DOHH2 (cell line): ENCODE results near the gene PTGFRN.

Source experiments
- H3F3A ChIP-seq: fragments of 200-600 bp; sonication (generic), shearing (Covaris generic); 2 replicates; pipeline ENCODE4 v1.6.0; 2016; ENCODE audit warnings: antibody characterized with exemption, mild to moderate bottlenecking; ENCODE audit not compliant: control insufficient read depth, insufficient read depth
- H3K27ac ChIP-seq: fragments of 200-600 bp; sonication (generic); 2 replicates; pipeline ENCODE4 v1.5.1; 2014; ENCODE audit warnings: low read depth, mild to moderate bottlenecking, low read length, moderate library complexity
- H3K27me3 ChIP-seq: fragments of 200-600 bp; sonication (generic); 2 replicates; pipeline ENCODE4 v1.6.1; 2014; ENCODE audit warnings: mild to moderate bottlenecking, low read length, mixed read lengths; ENCODE audit not compliant: control insufficient read depth
- H3K36me3 ChIP-seq: fragments of 200-600 bp; sonication (generic); 2 replicates; pipeline ENCODE4 v1.6.1; 2014; ENCODE audit warnings: mild to moderate bottlenecking, low read length, moderate library complexity, mixed read lengths; ENCODE audit not compliant: control insufficient read depth
- H3K4me1 ChIP-seq: fragments of 200-600 bp; sonication (generic); 2 replicates; pipeline ENCODE4 v1.6.1; 2014; ENCODE audit warnings: mild to moderate bottlenecking, low read length, mixed read lengths; ENCODE audit not compliant: control insufficient read depth
- H3K4me2 ChIP-seq: fragments of 200-600 bp; sonication (generic); 2 replicates; pipeline ENCODE4 v1.6.0; 2014; ENCODE audit warnings: mild to moderate bottlenecking, low read length, moderate library complexity
- H3K4me3 ChIP-seq: fragments of 200-600 bp; sonication (generic); 2 replicates; pipeline ENCODE4 v1.5.1; 2014; ENCODE audit warnings: mild to moderate bottlenecking, low read length, mixed read lengths
- H3K79me2 ChIP-seq: fragments of 200-600 bp; sonication (generic); 2 replicates; pipeline ENCODE4 v1.6.1; 2014; ENCODE audit warnings: mild to moderate bottlenecking, low read length, mixed read lengths; ENCODE audit not compliant: control insufficient read depth
- H3K9me2 ChIP-seq: fragments of 200-600 bp; sonication (generic); replicated peaks from 2 replicates; pipeline ENCODE4 v1.6.1; 2014; ENCODE audit warnings: mild to moderate bottlenecking, low read length, mixed read lengths; ENCODE audit not compliant: control insufficient read depth
- H3K9me3 ChIP-seq: fragments of 200-600 bp; sonication (generic); 2 replicates; pipeline ENCODE4 v1.6.1; 2014; ENCODE audit warnings: antibody characterized with exemption, low read length, mixed read lengths; ENCODE audit not compliant: control insufficient read depth, insufficient read depth
- H4K20me1 ChIP-seq: fragments of 200-600 bp; sonication (generic); 2 replicates; pipeline ENCODE4 v1.6.0; 2014; ENCODE audit warnings: low read depth, mild to moderate bottlenecking, antibody characterized with exemption, low read length, moderate library complexity; ENCODE audit not compliant: control insufficient read depth, insufficient read depth
- CTCF ChIP-seq: fragments of 200-600 bp; sonication (generic); IDR thresholded peaks from one replicate; pipeline ENCODE4 v1.5.1; 2014; ENCODE audit warnings: antibody characterized with exemption, mild to moderate bottlenecking, low read depth, low read length; ENCODE audit not compliant: poor library complexity, severe bottlenecking
- EZH2phosphoT487 ChIP-seq: fragments of 200-600 bp; sonication (generic); IDR thresholded peaks from 2 replicates; pipeline ENCODE4 v1.6.1; 2017; ENCODE audit warnings: borderline replicate concordance, mild to moderate bottlenecking, antibody characterized with exemption, low read length, moderate library complexity, mixed read lengths

Gene PTGFRN

GRCh38 chr1:116952738-116953275 lies 43.1 kb downstream of the PTGFRN start:
- no peaks in the 10 kb centered on the region for H3K9me2 ChIP-seq
- TF ChIP-seq CTCF, result no peak
- no peak for TF ChIP-seq EZH2phosphoT487
- no peaks in the 10 kb centered on the region for H3F3A ChIP-seq
- H3K4me3 ChIP-seq, result no peak overlapping the region
- H3K4me1 ChIP-seq, result no peaks in the 10 kb centered on the region
- no peaks in the 10 kb centered on the region for H3K36me3 ChIP-seq
- no peaks in the 10 kb centered on the region for H3K79me2 ChIP-seq
- H3K27ac ChIP-seq, result no peak overlapping the region
- H3K9me3 ChIP-seq, result no peaks in the 10 kb centered on the region
- H4K20me1 ChIP-seq, result no peaks in the 10 kb centered on the region
- no peak overlapping the region for H3K4me2 ChIP-seq
- no peaks in the 10 kb centered on the region for H3K27me3 ChIP-seq

GRCh38 chr1:116954440-116954839 lies 44.7 kb downstream of the PTGFRN start:
- Histone ChIP-seq H3K79me2 (no peaks in the 10 kb centered on the region), H3K4me2 (no peak overlapping the region), H3K27me3 (0 out of 2 replicates have a peak, but pooled peaks cover 3% of the 10 kb centered on the region), H3K9me2 (no peaks in the 10 kb centered on the region), H3K27ac (no peak overlapping the region), H3K4me3 (no peak overlapping the region), H3K36me3 (no peaks in the 10 kb centered on the region), H3F3A (no peaks in the 10 kb centered on the region), H3K9me3 (no peaks in the 10 kb centered on the region), H3K4me1 (no peaks in the 10 kb centered on the region), H4K20me1 (no peaks in the 10 kb centered on the region)
- TF ChIP-seq EZH2phosphoT487 (no peak), CTCF (no peak)

GRCh38 chr1:116956378-116956777 lies 46.7 kb downstream of the PTGFRN start:
- Histone ChIP-seq H3K9me3 (no peaks in the 10 kb centered on the region), H3K4me1 (no peaks in the 10 kb centered on the region), H3K36me3 (no peaks in the 10 kb centered on the region), H3K27ac (no peak overlapping the region), H3K4me2 (no peak overlapping the region), H3F3A (no peaks in the 10 kb centered on the region), H3K27me3 (0 out of 2 replicates have a peak, but pooled peaks cover 3% of the 10 kb centered on the region), H3K79me2 (no peaks in the 10 kb centered on the region), H3K4me3 (no peak overlapping the region), H3K9me2 (no peaks in the 10 kb centered on the region), H4K20me1 (no peaks in the 10 kb centered on the region)
- TF ChIP-seq CTCF, result no peak
- TF ChIP-seq EZH2phosphoT487, result no peak
